Endodermal cell (in vitro differentiated cells): Measurements from ENCODE around the gene NIN. TPM values are rescaled to one million over a fixed set of nuclear protein-coding genes. Genes with fewer than 3 reads are reported as not detected.

Experiments
- DNase-seq: peaks from one replicate; pipeline ENCODE4 v3.0.0-alpha.2; 2017
- H3K27ac ChIP-seq: 2 replicates; pipeline ENCODE4 v1.5.1; 2013; ENCODE audit warnings: mild to moderate bottlenecking, low read depth, low read length, moderate library complexity
- H3K27me3 ChIP-seq: 2 replicates; pipeline ENCODE4 v1.6.1; 2013; ENCODE audit warnings: mild to moderate bottlenecking, low read length, moderate library complexity; ENCODE audit not compliant: insufficient read depth, control insufficient read depth, poor library complexity, severe bottlenecking
- H3K36me3 ChIP-seq: 2 replicates; pipeline ENCODE4 v1.7.0; 2013; ENCODE audit warnings: mild to moderate bottlenecking, low read length, moderate library complexity; ENCODE audit not compliant: control insufficient read depth, insufficient read depth
- H3K4me1 ChIP-seq: one replicate; pipeline ENCODE4 v1.7.0; 2013; ENCODE audit warnings: low read length; ENCODE audit not compliant: control insufficient read depth, insufficient read depth
- H3K4me3 ChIP-seq: 2 replicates; pipeline ENCODE4 v1.5.1; 2013; ENCODE audit warnings: mild to moderate bottlenecking, low read length, moderate library complexity
- H3K9ac ChIP-seq: 2 replicates; pipeline ENCODE4 v1.6.1; 2013; ENCODE audit warnings: mild to moderate bottlenecking, low read length, moderate library complexity; ENCODE audit not compliant: poor library complexity, severe bottlenecking; ENCODE audit errors: extremely low read depth
- H3K9me3 ChIP-seq: 2 replicates; pipeline ENCODE4 v1.6.1; 2013; ENCODE audit warnings: mild to moderate bottlenecking, low read length, moderate library complexity; ENCODE audit not compliant: control insufficient read depth
- H3K27ac Mint-ChIP-seq: 2 replicates; pipeline ENCODE4 v1.8.0; 2020; ENCODE audit warnings: mixed read lengths
- H3K27me3 Mint-ChIP-seq: 2 replicates; pipeline ENCODE4 v1.8.0; 2021; ENCODE audit warnings: mild to moderate bottlenecking, mixed read lengths; ENCODE audit not compliant: insufficient read depth
- H3K36me3 Mint-ChIP-seq: 2 replicates; pipeline ENCODE4 v1.8.0; 2020; ENCODE audit warnings: low read depth, mixed read lengths
- H3K4me1 Mint-ChIP-seq: 2 replicates; pipeline ENCODE4 v1.8.0; 2020; ENCODE audit warnings: mixed read lengths
- H3K4me3 Mint-ChIP-seq: 2 replicates; pipeline ENCODE4 v1.8.0; 2020; ENCODE audit warnings: mild to moderate bottlenecking, moderate library complexity, mixed read lengths
- H3K9me3 Mint-ChIP-seq: 2 replicates; pipeline ENCODE4 v1.8.0; 2020; ENCODE audit warnings: mild to moderate bottlenecking, mixed read lengths
- CTCF ChIP-seq: fragments of 200-600 bp; sonication (generic); conservative IDR thresholded peaks from 2 replicates; pipeline ENCODE4 v1.5.0; 2021; ENCODE audit warnings: antibody characterized with exemption, mild to moderate bottlenecking
- WGBS, 2 experiments: methylation state at CpG; one replicate each; pipeline versions ENCODE4 v1.1.5 to v1.1.7; 2013; ENCODE audit warnings: missing lambda C conversion rate in 2 of 2, mixed read lengths in 1 of 2; ENCODE audit not compliant: insufficient coverage in 1 of 2, insufficient read length in 1 of 2; 5-methylcytosine and 5-hydroxymethylcytosine counted together
- total RNA-seq, 2 donors: library from RNA; stranded (reverse); fragmentation: NEBNext Ultra II Directional in 1 of 2; extraction: Animal tissue kit (Norgen Biotek cat#: 25700) in 1 of 2; gene quantifications; 2 replicates in 1 of 2; 3 replicates in 1 of 2; pipeline ENCODE4 v1.2.1, GENCODE V29; 2021

The NIN gene
- total RNA-seq, 2 donors from 2014 or later, result 3.3 to 4.1 TPM

GRCh38 chr14:50733494-50733893 is 97.5 kb downstream of the NIN start:
- TF ChIP-seq CTCF, result no peak
- Mint-ChIP-seq H3K4me1 (no peaks in the 10 kb centered on the region), H3K4me3 (no peak overlapping the region), H3K27ac (no peak overlapping the region), H3K36me3 (peaks cover 4% of the 10 kb centered on the region), H3K9me3 (peaks cover 13% of the 10 kb centered on the region), H3K27me3 (no peaks in the 10 kb centered on the region)
- WGBS, 2 experiments, result 80% methylated on average over 2 of the region's 2 CpGs; no CpG with 5 or more reads in 1 of the 2 experiments
- H3K36me3 ChIP-seq, result no peaks in the 10 kb centered on the region
- H3K9me3 ChIP-seq, result no peaks in the 10 kb centered on the region
- H3K27me3 ChIP-seq, result no peaks in the 10 kb centered on the region
- no peak overlapping the region for H3K27ac ChIP-seq
- H3K4me1 ChIP-seq, result no peaks in the 10 kb centered on the region
- H3K4me3 ChIP-seq, result no peak overlapping the region
- DNase-seq, result no peak
- H3K9ac ChIP-seq, result no peak overlapping the region

- no peaks in the 10 kb centered on the region for H3K27me3 ChIP-seq
- Mint-ChIP-seq H3K36me3 (peaks cover 4% of the 10 kb centered on the region), H3K27ac (no peak overlapping the region), H3K27me3 (no peaks in the 10 kb centered on the region), H3K4me3 (no peak overlapping the region), H3K4me1 (no peaks in the 10 kb centered on the region), H3K9me3 (peaks cover 14% of the 10 kb centered on the region)
- 76 to 93% methylated on average over 4 to 6 of the region's 6 CpGs for WGBS, 2 experiments
- H3K4me1 ChIP-seq, result no peaks in the 10 kb centered on the region
- no peak overlapping the region for H3K27ac ChIP-seq
- no peak overlapping the region for H3K9ac ChIP-seq
- H3K9me3 ChIP-seq, result no peaks in the 10 kb centered on the region
- no peak for DNase-seq
- TF ChIP-seq CTCF, result no peak
- no peak overlapping the region for H3K4me3 ChIP-seq
- no peaks in the 10 kb centered on the region for H3K36me3 ChIP-seq
These were observed 102.1 kb downstream of the NIN start for GRCh38 chr14:50728836-50729235.

- Histone ChIP-seq H3K27ac (no peak overlapping the region), H3K9ac (no peak overlapping the region), H3K4me3 (no peak overlapping the region), H3K4me1 (no peaks in the 10 kb centered on the region), H3K36me3 (no peaks in the 10 kb centered on the region), H3K9me3 (no peaks in the 10 kb centered on the region), H3K27me3 (no peaks in the 10 kb centered on the region)
- WGBS, 2 experiments, result 91 to 100% methylated on average over 1 to 2 of the region's 3 CpGs
- Mint-ChIP-seq H3K4me3 (no peak overlapping the region), H3K9me3 (peaks cover 14% of the 10 kb centered on the region), H3K27me3 (no peaks in the 10 kb centered on the region), H3K4me1 (no peaks in the 10 kb centered on the region), H3K36me3 (peaks cover 4% of the 10 kb centered on the region), H3K27ac (no peak overlapping the region)
- no peak for TF ChIP-seq CTCF
- no peak for DNase-seq
These were observed 104.4 kb downstream of the NIN start for GRCh38 chr14:50726372-50727107.
